PC-3 (cell line): ENCODE data around the gene CHI3L2. TPM values are rescaled to one million over a fixed set of nuclear protein-coding genes. Genes with fewer than 3 reads are reported as not detected.

Experiments used
- ATAC-seq: fragments of 200-7000 bp; cut with Tn5 transposase; 2 replicates; pipeline ENCODE4 v1.9.1; 2020; ENCODE audit warnings: mild to moderate bottlenecking, moderate library complexity
- BruUV-seq: library from RNA; stranded (reverse); fragments of 400-500 nt; replicated peaks from 2 replicates; lab custom pipeline; 2021; lab: Mats Ljungman, UMichigan
- CTCF ChIA-PET: fragments of 300-600 bp; sonication (Branson Sonifier 250); formaldehyde crosslinking; loops from one replicate; lab custom pipeline; 2022; ENCODE audit warnings: antibody characterized with exemption; lab: Charles Lee
- POLR2A ChIA-PET: fragments of 300-600 bp; sonication (Branson Sonifier 250); formaldehyde crosslinking; loops from one replicate; lab custom pipeline; 2022; ENCODE audit warnings: antibody characterized with exemption; ENCODE audit not compliant: unreplicated experiment; lab: Charles Lee
- DNase-seq: peaks from one replicate; pipeline ENCODE4 v3.0.0-alpha.2; 2015
- H2AFZ ChIP-seq: fragments of 300-600 bp; sonication (generic); 2 replicates; pipeline ENCODE4 v1.6.0; 2016; ENCODE audit warnings: antibody characterized with exemption, low read length
- H3F3A ChIP-seq: fragments of 300-600 bp; sonication (generic); one replicate; pipeline ENCODE4 v1.6.0; 2017; ENCODE audit warnings: antibody characterized with exemption, low read length, control low read depth, mild to moderate bottlenecking; ENCODE audit not compliant: unreplicated experiment
- H3K27ac ChIP-seq: fragments of 300-600 bp; sonication (generic); 2 replicates; pipeline ENCODE4 v1.5.1; 2016; ENCODE audit warnings: mild to moderate bottlenecking, low read length
- H3K27me3 ChIP-seq: fragments of 300-600 bp; sonication (generic); 2 replicates; pipeline ENCODE4 v1.6.1; 2016; ENCODE audit warnings: low read length, mixed read lengths
- H3K36me3 ChIP-seq: fragments of 300-600 bp; sonication (generic); 2 replicates; pipeline ENCODE4 v1.6.1; 2016; ENCODE audit warnings: low read depth, mixed run types, low read length, mixed read lengths
- H3K4me1 ChIP-seq: fragments of 300-600 bp; sonication (generic); 2 replicates; pipeline ENCODE4 v1.5.1; 2016; ENCODE audit warnings: low read length; ENCODE audit not compliant: insufficient read depth
- H3K4me2 ChIP-seq: fragments of 300-600 bp; sonication (generic); 2 replicates; pipeline ENCODE4 v1.6.0; 2016; ENCODE audit warnings: low read length
- H3K4me3 ChIP-seq: fragments of 300-600 bp; sonication (generic); 2 replicates; pipeline ENCODE4 v1.5.1; 2016; ENCODE audit warnings: mild to moderate bottlenecking, low read length, mixed read lengths
- H3K79me2 ChIP-seq: fragments of 300-600 bp; sonication (generic); 2 replicates; pipeline ENCODE4 v1.6.1; 2017; ENCODE audit warnings: low read length, mixed read lengths
- H3K9ac ChIP-seq: fragments of 300-600 bp; sonication (generic); 2 replicates; pipeline ENCODE4 v1.6.0; 2016; ENCODE audit warnings: mild to moderate bottlenecking, low read length
- H3K9me2 ChIP-seq: fragments of 300-600 bp; sonication (generic); replicated peaks from 2 replicates; pipeline ENCODE4 v1.6.1; 2016; ENCODE audit warnings: mixed run types, low read length, mixed read lengths
- H3K9me3 ChIP-seq: fragments of 300-600 bp; sonication (generic); 2 replicates; pipeline ENCODE4 v1.6.1; 2016; ENCODE audit warnings: low read length, mixed read lengths
- H4K20me1 ChIP-seq: fragments of 300-600 bp; sonication (generic); 2 replicates; pipeline ENCODE4 v1.6.1; 2016; ENCODE audit warnings: low read length, mixed read lengths
- CTCF ChIP-seq: fragments of 300-600 bp; sonication (generic); conservative IDR thresholded peaks from 2 replicates; pipeline ENCODE4 v1.5.1; 2017; ENCODE audit warnings: antibody characterized with exemption, low read depth, mild to moderate bottlenecking, low read length
- EZH2 ChIP-seq: fragments of 300-600 bp; sonication (generic); IDR thresholded peaks from one replicate; pipeline ENCODE4 v1.6.1; 2017; ENCODE audit warnings: antibody characterized with exemption, mild to moderate bottlenecking, low read length; ENCODE audit not compliant: unreplicated experiment
- EZH2phosphoT487 ChIP-seq: fragments of 300-600 bp; sonication (generic); IDR thresholded peaks from 2 replicates; pipeline ENCODE4 v1.6.1; 2018; ENCODE audit warnings: mild to moderate bottlenecking, antibody characterized with exemption, low read length, borderline replicate concordance
- intact Hi-C: fragments of 100-400 bp; cut with micrococcal nuclease; formaldehyde crosslinking; loops from 2 replicates; pipeline ENCODE4 v1.9.0; 2023
- total RNA-seq: library from RNA; depleted of rRNA; stranded (reverse); fragments of >200 nt; gene quantifications from 2 replicates; pipeline ENCODE4 v1.2.3, GENCODE V29; 2014

Gene CHI3L2
- total RNA-seq, 1 experiment from 2014 or later = 0.55 TPM

GRCh38 chr1:111217183-111217910 is 10.2 kb upstream of the CHI3L2 start:
- Histone ChIP-seq H3K9me3 (no peaks in the 10 kb centered on the region), H3K9ac (no peak overlapping the region), H2AFZ (no peak overlapping the region), H3K27ac (no peak overlapping the region), H3K4me3 (no peak overlapping the region), H3K9me2 (no peaks in the 10 kb centered on the region), H3K79me2 (no peaks in the 10 kb centered on the region), H3K4me1 (peaks cover 9% of the 10 kb centered on the region), H3K4me2 (no peak overlapping the region), H3K27me3 (no peaks in the 10 kb centered on the region), H3K36me3 (no peaks in the 10 kb centered on the region), H3F3A (no peaks in the 10 kb centered on the region), H4K20me1 (no peaks in the 10 kb centered on the region)
- ChIA-PET POLR2A (no interaction called here), CTCF (no interaction called here)
- no peak for TF ChIP-seq EZH2phosphoT487
- no peak for TF ChIP-seq EZH2
- no peak for TF ChIP-seq CTCF
- no peak for ATAC-seq
- no peak for DNase-seq
- BruUV-seq = no TSS peak
- intact Hi-C loops = no loop called here

GRCh38 chr1:111218701-111219556 is 8.6 kb upstream of the CHI3L2 start:
- Histone ChIP-seq H3K27me3 (no peaks in the 10 kb centered on the region), H3K9me3 (no peaks in the 10 kb centered on the region), H3K36me3 (no peaks in the 10 kb centered on the region), H3K9me2 (no peaks in the 10 kb centered on the region), H3K4me1 (peaks cover 21% of the 10 kb centered on the region), H3K4me2 (no peak overlapping the region), H3F3A (no peaks in the 10 kb centered on the region), H3K27ac (no peak overlapping the region), H3K4me3 (no peak overlapping the region), H2AFZ (no peak overlapping the region), H4K20me1 (no peaks in the 10 kb centered on the region), H3K9ac (no peak overlapping the region), H3K79me2 (no peaks in the 10 kb centered on the region)
- intact Hi-C loops = no loop called here
- ChIA-PET POLR2A (no interaction called here), CTCF (no interaction called here)
- ATAC-seq = no peak
- no peak for DNase-seq
- no peak for TF ChIP-seq EZH2phosphoT487
- TF ChIP-seq EZH2 = no peak
- TF ChIP-seq CTCF = no peak
- BruUV-seq = no TSS peak
